Upper lobe of left lung (tissue), 4 donors: ENCODE results near the gene SH3PXD2A.

ENCODE experiments used
- CTCF ChIP-seq, 6 experiments: fragments of 450-650 bp in 4 of 6; fragments of 200-600 bp in 2 of 6; sonication (generic) in 2 of 6; IDR thresholded peaks; one replicate each; pipeline ENCODE4 v1.5.1; 2016 to 2019; ENCODE audit warnings: antibody characterized with exemption in 6 of 6
- POLR2A ChIP-seq, 4 donors: fragments of 450-650 bp; IDR thresholded peaks; one replicate each; pipeline ENCODE4 v1.5.1; 2016 to 2017; ENCODE audit warnings: antibody characterized with exemption in 4 of 4, mild to moderate bottlenecking in 2 of 4

- TF ChIP-seq CTCF (IDR thresholded peaks at IDR 0.05) (peak in 2 of 6 experiments; percentile 8 to 17), POLR2A (IDR thresholded peaks at IDR 0.05) (no peak)
Observed at GRCh38 chr10:103711351-103711994, 143.9 kb downstream of the SH3PXD2A start.
